ENCODE data around the gene TTC13.

TTC13 gene

DNA sequence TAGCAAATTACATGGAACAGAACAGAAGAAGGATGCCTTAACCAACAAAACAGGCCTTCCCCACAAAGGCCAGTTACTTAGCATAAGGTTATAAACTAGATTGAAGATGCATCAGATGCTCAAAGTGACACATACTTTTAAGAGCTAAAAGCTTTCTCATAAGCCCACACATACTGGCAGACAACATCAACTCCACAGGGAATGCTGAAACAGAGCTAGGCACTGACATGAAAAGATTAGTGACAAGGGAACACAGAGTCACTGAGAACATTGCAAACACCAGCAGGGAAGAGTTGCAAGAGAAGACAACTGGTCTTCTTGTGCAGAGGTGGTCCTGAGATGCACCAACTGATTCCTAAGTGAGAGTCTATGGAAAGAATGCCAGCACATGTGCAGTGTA, 6.9 kb downstream of the TTC13 start:
- TF ChIP-seq, protein P1, sequence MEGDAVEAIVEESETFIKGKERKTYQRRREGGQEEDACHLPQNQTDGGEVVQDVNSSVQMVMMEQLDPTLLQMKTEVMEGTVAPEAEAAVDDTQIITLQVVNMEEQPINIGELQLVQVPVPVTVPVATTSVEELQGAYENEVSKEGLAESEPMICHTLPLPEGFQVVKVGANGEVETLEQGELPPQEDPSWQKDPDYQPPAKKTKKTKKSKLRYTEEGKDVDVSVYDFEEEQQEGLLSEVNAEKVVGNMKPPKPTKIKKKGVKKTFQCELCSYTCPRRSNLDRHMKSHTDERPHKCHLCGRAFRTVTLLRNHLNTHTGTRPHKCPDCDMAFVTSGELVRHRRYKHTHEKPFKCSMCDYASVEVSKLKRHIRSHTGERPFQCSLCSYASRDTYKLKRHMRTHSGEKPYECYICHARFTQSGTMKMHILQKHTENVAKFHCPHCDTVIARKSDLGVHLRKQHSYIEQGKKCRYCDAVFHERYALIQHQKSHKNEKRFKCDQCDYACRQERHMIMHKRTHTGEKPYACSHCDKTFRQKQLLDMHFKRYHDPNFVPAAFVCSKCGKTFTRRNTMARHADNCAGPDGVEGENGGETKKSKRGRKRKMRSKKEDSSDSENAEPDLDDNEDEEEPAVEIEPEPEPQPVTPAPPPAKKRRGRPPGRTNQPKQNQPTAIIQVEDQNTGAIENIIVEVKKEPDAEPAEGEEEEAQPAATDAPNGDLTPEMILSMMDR (IDR thresholded peaks at IDR 0.05; ENCODE audit: insufficient read depth, low read depth, low read length, missing control alignments): no peak
- no peak overlapping the region for H3K4me3 ChIP-seq (ENCODE audit: low read depth, low read length)
- no peak for DNase-seq (ENCODE audit: low read depth)

DNA sequence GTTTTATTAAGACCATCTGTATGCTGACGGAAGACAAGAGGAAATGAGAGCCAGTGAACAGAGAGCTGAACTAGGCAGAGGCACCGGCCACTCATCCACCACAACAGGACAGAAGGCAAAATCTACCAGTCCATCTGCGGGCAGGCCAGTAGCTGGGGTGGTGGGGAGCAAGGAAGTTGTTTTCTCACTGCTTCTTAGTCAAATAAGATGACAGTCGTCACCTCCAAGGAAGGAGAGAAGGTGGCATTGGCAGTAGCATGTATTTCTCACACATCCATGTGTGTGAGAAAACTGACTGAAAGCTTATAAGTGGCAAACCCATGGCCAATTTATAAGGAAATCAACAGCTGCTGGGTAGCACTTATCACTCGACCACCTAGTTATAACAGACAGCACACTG, 8.2 kb downstream of the TTC13 start:
- no peak for DNase-seq (ENCODE audit: low read depth)
- no peak overlapping the region for H3K4me3 ChIP-seq (ENCODE audit: low read depth, low read length)
- TF ChIP-seq, protein P1 (IDR thresholded peaks at IDR 0.05; ENCODE audit: insufficient read depth, low read depth, low read length, missing control alignments): no peak

DNA sequence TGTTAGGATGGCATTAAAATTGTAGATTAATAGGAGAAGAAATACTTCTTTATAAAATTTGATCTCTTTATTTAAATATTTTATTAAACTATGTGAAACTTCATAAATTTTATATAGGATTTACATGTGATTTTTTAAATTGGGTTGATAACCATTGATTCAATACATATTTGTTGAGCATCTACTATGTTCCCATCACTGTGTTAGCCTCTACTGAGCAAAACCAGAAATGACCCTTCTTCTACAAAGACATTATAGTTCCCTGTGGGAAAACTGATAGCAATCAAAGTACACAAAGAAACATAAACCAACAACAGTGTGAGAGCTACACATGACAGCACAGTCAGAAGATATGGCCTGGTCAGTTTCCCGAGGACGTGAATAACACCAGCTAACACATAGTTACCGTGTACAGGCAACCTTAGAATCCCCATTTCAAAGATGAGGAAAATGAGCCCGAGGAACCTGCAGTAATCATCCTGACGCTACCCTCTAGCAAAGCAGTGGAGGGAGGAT, 12.2 kb downstream of the TTC13 start:
- no peak for DNase-seq (ENCODE audit: low read depth)
- no peak overlapping the region for H3K4me3 ChIP-seq (ENCODE audit: low read depth, low read length)
- TF ChIP-seq, protein P1 (IDR thresholded peaks at IDR 0.05; ENCODE audit: insufficient read depth, low read depth, low read length, missing control alignments): no peak

DNA sequence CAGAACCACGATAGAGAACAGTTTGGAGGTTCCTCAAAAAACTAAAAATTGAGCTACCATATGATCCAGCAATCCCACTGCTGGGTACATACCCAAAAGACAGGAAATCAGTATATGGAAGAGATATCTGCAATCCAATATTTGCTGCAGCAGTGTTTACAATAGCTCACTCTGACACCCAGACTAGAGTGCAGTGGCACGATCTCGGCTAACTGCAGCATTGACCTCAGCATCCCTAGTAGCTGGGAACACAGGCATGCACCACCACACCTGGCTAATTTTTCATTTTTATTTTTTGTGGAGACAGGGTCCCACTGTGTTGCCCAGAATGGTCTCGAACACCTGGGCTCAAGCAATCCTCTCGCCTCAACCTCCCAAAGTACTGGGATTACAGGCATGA, 13.1 kb downstream of the TTC13 start:
- DNase-seq (ENCODE audit: low read depth): no peak
- H3K4me3 ChIP-seq (ENCODE audit: low read depth, low read length): no peak overlapping the region
- TF ChIP-seq, protein P1 (IDR thresholded peaks at IDR 0.05; ENCODE audit: insufficient read depth, low read depth, low read length, missing control alignments): no peak

DNA sequence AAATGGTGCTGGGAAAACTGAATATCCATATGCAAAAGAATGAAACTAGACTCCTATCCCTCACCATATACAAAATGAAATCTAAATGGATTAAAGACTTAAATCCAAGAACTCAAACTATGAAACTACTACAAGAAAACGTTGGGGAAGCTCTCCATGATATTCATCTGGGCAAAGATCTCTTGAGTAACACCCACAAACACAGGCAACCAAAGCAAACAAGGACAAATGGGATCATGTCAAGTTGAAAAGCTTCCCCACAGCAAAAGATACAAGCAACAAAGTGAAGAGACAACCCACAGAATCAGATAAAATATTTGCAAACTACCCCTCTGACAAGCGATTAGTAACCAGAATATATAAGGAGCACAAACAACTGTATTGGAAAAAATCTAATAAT, 13.8 kb downstream of the TTC13 start:
- TF ChIP-seq, protein P1 (IDR thresholded peaks at IDR 0.05; ENCODE audit: insufficient read depth, low read depth, low read length, missing control alignments): no peak
- DNase-seq (ENCODE audit: low read depth): no peak

GRCh38 chr1:230958370-230958769, 20.3 kb downstream of the TTC13 start:
- DNase-seq (ENCODE audit: low read depth): no peak
- TF ChIP-seq, protein P1 (IDR thresholded peaks at IDR 0.05; ENCODE audit: insufficient read depth, low read depth, low read length, missing control alignments): no peak
- H3K4me3 ChIP-seq (ENCODE audit: low read depth, low read length): no peak overlapping the region

More for the DNA sequence above, 13.8 kb downstream of the TTC13 start:
- no peak overlapping the region for H3K4me3 ChIP-seq (ENCODE audit: low read depth, low read length)

DNA sequence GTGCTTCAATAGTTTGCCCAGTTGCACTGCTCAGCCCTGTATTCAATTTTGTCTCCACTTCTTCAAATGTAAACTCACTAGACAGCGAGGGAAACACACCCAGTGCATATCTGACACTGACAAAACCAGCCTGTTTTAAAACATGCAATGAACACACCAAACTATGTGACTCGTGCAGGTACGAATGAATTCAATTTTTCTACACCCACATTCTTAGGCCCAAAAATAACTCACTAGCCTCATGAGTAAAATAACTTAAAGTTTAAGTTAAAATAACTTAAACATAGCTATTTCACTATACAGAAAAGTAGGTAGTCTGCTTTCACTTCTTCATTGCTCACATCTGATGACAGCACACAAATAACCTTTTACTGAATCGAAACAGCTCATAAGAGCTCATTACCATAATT, 21.1 kb downstream of the TTC13 start:
- TF ChIP-seq, protein P1 (IDR thresholded peaks at IDR 0.05; ENCODE audit: insufficient read depth, low read depth, low read length, missing control alignments): no peak
- no peak overlapping the region for H3K4me3 ChIP-seq (ENCODE audit: low read depth, low read length)
- no peak for DNase-seq (ENCODE audit: low read depth)
